ENCODE measurements around the gene MAPT.

The MAPT gene

GRCh38 chr17:45951941-45952340, 57.6 kb downstream of the MAPT start:
- Histone ChIP-seq H2AFZ (ENCODE audit: low read depth, low read length) (no peak overlapping the region), H3K4me2 (ENCODE audit: insufficient read depth, low read length) (no peak overlapping the region), H4K20me1 (ENCODE audit: insufficient read depth, low read length) (0 out of 2 replicates have a peak, but pooled peaks cover 3% of the 10 kb centered on the region), H3K9me3 (ENCODE audit: insufficient read depth, low read length, severe bottlenecking) (no peaks in the 10 kb centered on the region), H3K9ac (ENCODE audit: low read depth, low read length) (no peak overlapping the region), H3K4me3 (ENCODE audit: low read depth in 1 of 2, low read length in 2 of 2) (no peak overlapping the region), H3K27ac (ENCODE audit: low read length) (no peak overlapping the region), H3K36me3 (ENCODE audit: insufficient read depth, low read length) (no peaks in the 10 kb centered on the region), H3K27me3 (ENCODE audit: insufficient read depth, low read length, poor library complexity) (peaks cover 25% of the 10 kb centered on the region), H3K4me1 (ENCODE audit: insufficient read depth, low read length) (peaks cover 10% of the 10 kb centered on the region; the same call in 1 of the 2 replicates), H3K79me2 (ENCODE audit: insufficient read depth, low read length) (no peaks in the 10 kb centered on the region)
- DNase-seq (no peak), ATAC-seq (ENCODE audit: insufficient read depth, low read depth) (no peak)
- no peak for TF ChIP-seq CTCF (IDR thresholded peaks at IDR 0.05; ENCODE audit: borderline replicate concordance, extremely low read depth, low read length, poor library complexity, severe bottlenecking)
- TF ChIP-seq EZH2 (IDR thresholded peaks at IDR 0.05; ENCODE audit: borderline replicate concordance, low read depth, low read length, severe bottlenecking) = no peak

GRCh38 chr17:45952814-45953320, 58.5 kb downstream of the MAPT start:
- ATAC-seq (ENCODE audit: insufficient read depth, low read depth) = no peak
- H3K9ac ChIP-seq (ENCODE audit: low read depth, low read length) = no peak overlapping the region
- H3K4me1 ChIP-seq (ENCODE audit: insufficient read depth, low read length) = peaks cover 10% of the 10 kb centered on the region; the same call in 1 of the 2 replicates
- no peak overlapping the region for H3K4me3 ChIP-seq (ENCODE audit: low read depth in 1 of 2, low read length in 2 of 2)
- no peak for DNase-seq
- H3K79me2 ChIP-seq (ENCODE audit: insufficient read depth, low read length) = no peaks in the 10 kb centered on the region
- H4K20me1 ChIP-seq (ENCODE audit: insufficient read depth, low read length) = 0 out of 2 replicates have a peak, but pooled peaks cover 3% of the 10 kb centered on the region
- no peaks in the 10 kb centered on the region for H3K9me3 ChIP-seq (ENCODE audit: insufficient read depth, low read length, severe bottlenecking)
- no peaks in the 10 kb centered on the region for H3K36me3 ChIP-seq (ENCODE audit: insufficient read depth, low read length)
- H3K4me2 ChIP-seq (ENCODE audit: insufficient read depth, low read length) = no peak overlapping the region
- TF ChIP-seq EZH2 (IDR thresholded peaks at IDR 0.05; ENCODE audit: borderline replicate concordance, low read depth, low read length, severe bottlenecking) = no peak
- no peak for TF ChIP-seq CTCF (IDR thresholded peaks at IDR 0.05; ENCODE audit: borderline replicate concordance, extremely low read depth, low read length, poor library complexity, severe bottlenecking)
- H3K27ac ChIP-seq (ENCODE audit: low read length) = no peak overlapping the region
- H2AFZ ChIP-seq (ENCODE audit: low read depth, low read length) = no peak overlapping the region
- peaks cover 25% of the 10 kb centered on the region for H3K27me3 ChIP-seq (ENCODE audit: insufficient read depth, low read length, poor library complexity)

DNA sequence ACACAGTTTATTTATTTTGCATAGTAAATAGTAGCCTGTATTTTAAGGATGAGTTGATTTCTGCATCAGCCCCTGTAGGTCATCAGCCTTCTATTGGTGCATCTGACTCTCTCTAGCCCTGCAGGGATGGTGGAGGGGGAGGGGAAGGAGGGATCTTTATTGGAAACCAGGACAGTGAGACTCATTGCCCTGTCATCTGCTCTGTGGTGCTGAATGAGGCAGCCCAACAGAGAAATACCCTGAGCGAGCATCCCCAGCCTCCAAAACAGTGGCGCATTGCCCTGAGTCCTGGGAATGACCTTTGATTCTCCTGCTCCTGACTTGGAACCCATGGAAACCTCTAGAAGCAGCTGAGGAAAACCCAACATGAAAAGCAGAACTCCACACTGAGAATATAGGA, 59.2 kb downstream of the MAPT start:
- no peak overlapping the region for H2AFZ ChIP-seq (ENCODE audit: low read depth, low read length)
- no peaks in the 10 kb centered on the region for H3K9me3 ChIP-seq (ENCODE audit: insufficient read depth, low read length, severe bottlenecking)
- H3K36me3 ChIP-seq (ENCODE audit: insufficient read depth, low read length) = no peaks in the 10 kb centered on the region
- TF ChIP-seq CTCF (IDR thresholded peaks at IDR 0.05; ENCODE audit: borderline replicate concordance, extremely low read depth, low read length, poor library complexity, severe bottlenecking) (no peak), EZH2 (IDR thresholded peaks at IDR 0.05; ENCODE audit: borderline replicate concordance, low read depth, low read length, severe bottlenecking) (no peak)
- H3K4me3 ChIP-seq (ENCODE audit: low read depth in 1 of 2, low read length in 2 of 2) = no peak overlapping the region
- H3K4me2 ChIP-seq (ENCODE audit: insufficient read depth, low read length) = no peak overlapping the region
- H3K79me2 ChIP-seq (ENCODE audit: insufficient read depth, low read length) = no peaks in the 10 kb centered on the region
- no peak for DNase-seq
- peaks cover 22% of the 10 kb centered on the region for H3K27me3 ChIP-seq (ENCODE audit: insufficient read depth, low read length, poor library complexity)
- 0 out of 2 replicates have a peak, but pooled peaks cover 3% of the 10 kb centered on the region for H4K20me1 ChIP-seq (ENCODE audit: insufficient read depth, low read length)
- ATAC-seq (ENCODE audit: insufficient read depth, low read depth) = no peak
- H3K9ac ChIP-seq (ENCODE audit: low read depth, low read length) = no peak overlapping the region
- no peak overlapping the region for H3K27ac ChIP-seq (ENCODE audit: low read length)
- H3K4me1 ChIP-seq (ENCODE audit: insufficient read depth, low read length) = peaks cover 8% of the 10 kb centered on the region; the same call in 1 of the 2 replicates
